HEK293 (cell line): ENCODE measurements around the gene CELA1.
A peak's percentile ranks its signal among the peaks of the same experiment; 100 is the strongest.

Experiments
- CTCF ChIA-PET: fragments of 350-600 bp; formaldehyde crosslinking; extraction: SDS; loops from one replicate; lab custom pipeline; 2021; ENCODE audit warnings: antibody characterized with exemption; lab: Yijun Ruan, JAX
- POLR2A ChIA-PET: fragments of 300-600 bp; formaldehyde crosslinking; extraction: SDS; loops from one replicate; lab custom pipeline; 2020; ENCODE audit warnings: antibody characterized with exemption, inconsistent platforms; lab: Yijun Ruan, JAX
- H3K27ac ChIP-seq: fragments of 200-500 bp; sonication (Bioruptor generic); 2 replicates; pipeline ENCODE4 v1.5.1; 2014; ENCODE audit warnings: low read depth, low read length, control low read depth, inconsistent platforms; ENCODE audit errors: extremely low read depth
- H3K36me3 ChIP-seq, 2 experiments: fragments of 200-500 bp in 1 of 2; sonication (Bioruptor generic) in 1 of 2; 1 replicate in 1 of 2; 2 replicates in 1 of 2; pipeline ENCODE4 v1.5.1; 2014 to 2017; ENCODE audit warnings: inconsistent platforms in 2 of 2, low read length in 2 of 2; ENCODE audit not compliant: control insufficient read depth in 2 of 2, insufficient read depth in 1 of 2
- H3K4me1 ChIP-seq: fragments of 200-500 bp; sonication (Bioruptor generic); 2 replicates; pipeline ENCODE4 v1.5.1; 2014; ENCODE audit warnings: mild to moderate bottlenecking, low read length, inconsistent platforms; ENCODE audit not compliant: control insufficient read depth, insufficient read depth
- H3K4me3 ChIP-seq: 2 replicates; pipeline ENCODE4 v1.5.1; 2011; ENCODE audit warnings: low read depth, mild to moderate bottlenecking, control low read depth, low read length, moderate library complexity
- H3K9me3 ChIP-seq: fragments of 200-500 bp; sonication (Bioruptor generic); 2 replicates; pipeline ENCODE4 v1.5.1; 2014; ENCODE audit warnings: low read depth, low read length, inconsistent platforms; ENCODE audit not compliant: control insufficient read depth, insufficient read depth
- AEBP2 ChIP-seq: fragments of 450-650 bp; formaldehyde crosslinking; IDR thresholded peaks from 2 replicates; pipeline ENCODE4 v1.5.1; 2016; ENCODE audit warnings: missing biosample characterization, missing genetic modification characterization, borderline replicate concordance
- ELK4 ChIP-seq: IDR thresholded peaks from 2 replicates; pipeline ENCODE4 v1.6.1; 2011; ENCODE audit warnings: mild to moderate bottlenecking, low read depth, low read length, borderline replicate concordance
- GFI1B ChIP-seq: fragments of 450-650 bp; formaldehyde crosslinking; IDR thresholded peaks from 2 replicates; pipeline ENCODE4 v1.5.1; 2016; ENCODE audit warnings: missing biosample characterization, missing genetic modification characterization
- GLIS2 ChIP-seq: fragments of 450-650 bp; formaldehyde crosslinking; IDR thresholded peaks from 2 replicates; pipeline ENCODE4 v1.5.1; 2016; ENCODE audit warnings: missing biosample characterization, missing genetic modification characterization
- OVOL3 ChIP-seq: fragments of 450-650 bp; formaldehyde crosslinking; IDR thresholded peaks from 2 replicates; pipeline ENCODE4 v1.5.1; 2016; ENCODE audit warnings: missing biosample characterization, missing genetic modification characterization
- REPIN1 ChIP-seq: fragments of 450-650 bp; formaldehyde crosslinking; IDR thresholded peaks from 2 replicates; pipeline ENCODE4 v1.5.1; 2017; ENCODE audit warnings: missing biosample characterization, missing genetic modification characterization, low read depth
- TSHZ1 ChIP-seq: fragments of 450-650 bp; formaldehyde crosslinking; IDR thresholded peaks from 2 replicates; pipeline ENCODE4 v1.5.1; 2016; ENCODE audit warnings: missing biosample characterization, missing genetic modification characterization, borderline replicate concordance
- ZBTB8A ChIP-seq: fragments of 450-650 bp; formaldehyde crosslinking; IDR thresholded peaks from 2 replicates; pipeline ENCODE4 v1.5.1; 2016; ENCODE audit warnings: missing biosample characterization, missing genetic modification characterization
- ZFP41 ChIP-seq: fragments of 450-650 bp; formaldehyde crosslinking; IDR thresholded peaks from 2 replicates; pipeline ENCODE4 v1.5.1; 2016; ENCODE audit warnings: missing biosample characterization, missing genetic modification characterization, borderline replicate concordance
- ZNF114 ChIP-seq: fragments of 450-650 bp; formaldehyde crosslinking; IDR thresholded peaks from 2 replicates; pipeline ENCODE4 v1.5.0; 2017; ENCODE audit warnings: missing biosample characterization, missing genetic modification characterization
- ZNF202 ChIP-seq: fragments of 450-650 bp; formaldehyde crosslinking; IDR thresholded peaks from 2 replicates; pipeline ENCODE4 v1.5.1; 2016; ENCODE audit warnings: missing biosample characterization, missing genetic modification characterization, borderline replicate concordance
- ZNF221 ChIP-seq: fragments of 450-650 bp; formaldehyde crosslinking; IDR thresholded peaks from 2 replicates; pipeline ENCODE4 v1.5.1; 2017; ENCODE audit warnings: missing biosample characterization, missing genetic modification characterization, borderline replicate concordance
- ZNF324 ChIP-seq: fragments of 450-650 bp; formaldehyde crosslinking; IDR thresholded peaks from 2 replicates; pipeline ENCODE4 v1.5.1; 2016; ENCODE audit warnings: missing biosample characterization, missing genetic modification characterization
- ZNF354C ChIP-seq: fragments of 450-650 bp; formaldehyde crosslinking; IDR thresholded peaks from 2 replicates; pipeline ENCODE4 v1.5.1; 2016; ENCODE audit warnings: missing biosample characterization, missing genetic modification characterization, low read depth, borderline replicate concordance
- ZNF501 ChIP-seq: fragments of 450-650 bp; formaldehyde crosslinking; IDR thresholded peaks from 2 replicates; pipeline ENCODE4 v1.5.1; 2016; ENCODE audit warnings: missing biosample characterization, missing genetic modification characterization
- ZNF510 ChIP-seq: fragments of 450-650 bp; formaldehyde crosslinking; IDR thresholded peaks from 2 replicates; pipeline ENCODE4 v1.5.1; 2018; ENCODE audit warnings: mild to moderate bottlenecking, missing genetic modification characterization, missing biosample characterization; ENCODE audit not compliant: insufficient replicate concordance
- ZNF549 ChIP-seq: fragments of 450-650 bp; IDR thresholded peaks from 2 replicates; pipeline ENCODE4 v1.5.1; 2018; ENCODE audit warnings: missing biosample characterization, missing genetic modification characterization, mild to moderate bottlenecking, inconsistent platforms, moderate library complexity
- ZNF596 ChIP-seq: fragments of 450-650 bp; IDR thresholded peaks from 2 replicates; pipeline ENCODE4 v1.5.0; 2018; ENCODE audit warnings: missing biosample characterization, mild to moderate bottlenecking, missing genetic modification characterization, moderate library complexity
- ZNF660 ChIP-seq: fragments of 450-650 bp; IDR thresholded peaks from 2 replicates; pipeline ENCODE4 v1.5.1; 2018; ENCODE audit warnings: missing biosample characterization, mild to moderate bottlenecking, missing genetic modification characterization
- ZNF701 ChIP-seq: fragments of 450-650 bp; formaldehyde crosslinking; IDR thresholded peaks from 2 replicates; pipeline ENCODE4 v1.5.1; 2016; ENCODE audit warnings: missing biosample characterization, missing genetic modification characterization
- ZNF768 ChIP-seq: fragments of 450-650 bp; formaldehyde crosslinking; IDR thresholded peaks from 2 replicates; pipeline ENCODE4 v1.5.1; 2018; ENCODE audit warnings: missing biosample characterization, mild to moderate bottlenecking, missing genetic modification characterization
- ZNF791 ChIP-seq: fragments of 450-650 bp; formaldehyde crosslinking; IDR thresholded peaks from 2 replicates; pipeline ENCODE4 v1.5.1; 2016; ENCODE audit warnings: missing biosample characterization, missing genetic modification characterization
- ZNF837 ChIP-seq: fragments of 450-650 bp; formaldehyde crosslinking; IDR thresholded peaks from 2 replicates; pipeline ENCODE4 v1.5.1; 2016; ENCODE audit warnings: missing biosample characterization, missing genetic modification characterization
- TF ChIP-seq, protein P1 (sequence below): fragments of 450-650 bp; formaldehyde crosslinking; IDR thresholded peaks from 2 replicates; pipeline ENCODE4 v1.5.1; 2016; ENCODE audit warnings: missing biosample characterization, missing genetic modification characterization
- TF ChIP-seq, protein P2 (sequence below): fragments of 450-650 bp; formaldehyde crosslinking; IDR thresholded peaks from 2 replicates; pipeline ENCODE4 v1.5.1; 2016; ENCODE audit warnings: missing biosample characterization, missing genetic modification characterization

Gene CELA1

DNA sequence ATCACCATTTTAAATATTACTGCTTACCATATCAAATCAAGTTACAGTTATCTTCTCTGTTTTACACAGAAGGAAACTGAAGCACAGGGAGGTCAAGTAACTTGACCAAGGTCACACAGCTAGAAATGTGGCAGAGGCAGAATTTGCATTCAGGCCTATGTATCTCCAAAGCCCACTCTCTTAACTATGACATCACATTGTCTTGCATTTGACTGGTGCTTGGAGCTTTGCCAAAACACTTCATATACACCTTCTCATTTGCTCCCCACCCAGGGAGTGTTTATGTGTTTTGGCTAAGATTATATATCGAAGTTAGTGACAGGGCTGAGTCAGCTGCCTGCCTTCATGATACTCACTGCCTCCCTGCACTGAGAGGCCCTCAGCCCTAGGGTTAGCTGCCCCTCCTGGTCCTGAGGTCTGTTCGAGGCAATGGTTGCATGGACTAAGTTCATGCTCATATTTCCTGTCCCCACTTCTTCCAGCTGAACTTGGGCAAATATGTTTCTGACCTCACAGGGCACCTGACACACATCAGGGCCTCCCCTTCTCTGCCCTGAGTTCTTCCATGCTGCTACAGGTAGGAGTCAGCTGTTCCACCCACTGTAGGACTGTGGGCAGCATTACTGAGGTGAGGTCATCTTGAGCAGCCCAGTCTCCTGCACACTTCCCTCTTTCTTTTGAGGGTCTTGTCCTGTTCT lies 43.0 kb upstream of the CELA1 start (continued):
- TF ChIP-seq ZNF701 (no peak), ZBTB8A (tag by site-specific recombination) (peak; percentile 70), ZNF596 (tag by site-specific recombination) (no peak), ELK4 (no peak), GFI1B (tag by site-specific recombination) (peak; percentile 22; the same call in 1 of the 2 replicates), ZNF114 (tag by site-specific recombination) (no peak), REPIN1 (tag by site-specific recombination) (no peak), AEBP2 (tag by site-specific recombination) (no peak), ZNF324 (tag by site-specific recombination) (no peak; the same call in 1 of the 2 replicates), ZNF768 (tag by site-specific recombination) (peak; percentile 96; the same call in 1 of the 2 replicates), ZNF354C (tag by site-specific recombination) (no peak), ZNF549 (tag by site-specific recombination) (no peak)

- Histone ChIP-seq H3K36me3 (no peaks in the 10 kb centered on the region; a peak in 1 of 3 replicates), H3K4me1 (peaks cover 10% of the 10 kb centered on the region), H3K27ac (no peak overlapping the region), H3K4me3 (no peak overlapping the region), H3K9me3 (no peaks in the 10 kb centered on the region)
- ChIA-PET POLR2A (interaction anchor here (4.0 kb wide), 1 partner anchor 17 kb away, joined by 31 read pairs; no protein-coding TSS in a partner anchor), CTCF (interaction anchor here (0.7 kb wide), 1 partner anchor 32 kb away, joined by 3 read pairs; no protein-coding TSS in a partner anchor)
- TF ChIP-seq OVOL3 (tag by site-specific recombination) (no peak), ZNF221 (tag by site-specific recombination) (no peak), ZNF549 (tag by site-specific recombination) (no peak), ZNF660 (tag by site-specific recombination) (no peak), TSHZ1 (no peak), ZNF501 (tag by site-specific recombination) (no peak), ZNF510 (tag by site-specific recombination) (no peak), ZNF202 (tag by site-specific recombination) (no peak), GLIS2 (tag by site-specific recombination) (no peak), ZNF837 (tag by site-specific recombination) (no peak), ZFP41 (no peak), ZNF791 (tag by site-specific recombination) (no peak)
- TF ChIP-seq, protein P1, sequence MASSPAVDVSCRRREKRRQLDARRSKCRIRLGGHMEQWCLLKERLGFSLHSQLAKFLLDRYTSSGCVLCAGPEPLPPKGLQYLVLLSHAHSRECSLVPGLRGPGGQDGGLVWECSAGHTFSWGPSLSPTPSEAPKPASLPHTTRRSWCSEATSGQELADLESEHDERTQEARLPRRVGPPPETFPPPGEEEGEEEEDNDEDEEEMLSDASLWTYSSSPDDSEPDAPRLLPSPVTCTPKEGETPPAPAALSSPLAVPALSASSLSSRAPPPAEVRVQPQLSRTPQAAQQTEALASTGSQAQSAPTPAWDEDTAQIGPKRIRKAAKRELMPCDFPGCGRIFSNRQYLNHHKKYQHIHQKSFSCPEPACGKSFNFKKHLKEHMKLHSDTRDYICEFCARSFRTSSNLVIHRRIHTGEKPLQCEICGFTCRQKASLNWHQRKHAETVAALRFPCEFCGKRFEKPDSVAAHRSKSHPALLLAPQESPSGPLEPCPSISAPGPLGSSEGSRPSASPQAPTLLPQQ (tag by site-specific recombination): no peak
- TF ChIP-seq, protein P2, sequence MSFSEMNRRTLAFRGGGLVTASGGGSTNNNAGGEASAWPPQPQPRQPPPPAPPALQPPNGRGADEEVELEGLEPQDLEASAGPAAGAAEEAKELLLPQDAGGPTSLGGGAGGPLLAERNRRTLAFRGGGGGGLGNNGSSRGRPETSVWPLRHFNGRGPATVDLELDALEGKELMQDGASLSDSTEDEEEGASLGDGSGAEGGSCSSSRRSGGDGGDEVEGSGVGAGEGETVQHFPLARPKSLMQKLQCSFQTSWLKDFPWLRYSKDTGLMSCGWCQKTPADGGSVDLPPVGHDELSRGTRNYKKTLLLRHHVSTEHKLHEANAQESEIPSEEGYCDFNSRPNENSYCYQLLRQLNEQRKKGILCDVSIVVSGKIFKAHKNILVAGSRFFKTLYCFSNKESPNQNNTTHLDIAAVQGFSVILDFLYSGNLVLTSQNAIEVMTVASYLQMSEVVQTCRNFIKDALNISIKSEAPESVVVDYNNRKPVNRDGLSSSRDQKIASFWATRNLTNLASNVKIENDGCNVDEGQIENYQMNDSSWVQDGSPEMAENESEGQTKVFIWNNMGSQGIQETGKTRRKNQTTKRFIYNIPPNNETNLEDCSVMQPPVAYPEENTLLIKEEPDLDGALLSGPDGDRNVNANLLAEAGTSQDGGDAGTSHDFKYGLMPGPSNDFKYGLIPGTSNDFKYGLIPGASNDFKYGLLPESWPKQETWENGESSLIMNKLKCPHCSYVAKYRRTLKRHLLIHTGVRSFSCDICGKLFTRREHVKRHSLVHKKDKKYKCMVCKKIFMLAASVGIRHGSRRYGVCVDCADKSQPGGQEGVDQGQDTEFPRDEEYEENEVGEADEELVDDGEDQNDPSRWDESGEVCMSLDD: no peak
Observed at GRCh38 chr12:51388846-51389245, 42.4 kb upstream of the CELA1 start.
